ENCODE measurements around the gene ODAD3. TPM values are rescaled to one million over a fixed set of nuclear protein-coding genes. Genes with fewer than 3 reads are reported as not detected.

ODAD3 gene
- total and polyA plus RNA-seq, 2 experiments from 2014 or later: 1.3 to 1.9 TPM

GRCh38 chr19:11422163-11423065 lies 12.5 kb downstream of the ODAD3 start:
- Histone ChIP-seq H3K36me3 (replicated peaks; ENCODE audit: insufficient read depth, low read depth) (no peaks in the 10 kb centered on the region), H3K27me3 (peaks cover 5% of the 10 kb centered on the region), H3K27ac (peak overlapping the region; percentile 62), H3K9me2 (replicated peaks; ENCODE audit: insufficient read depth) (no peaks in the 10 kb centered on the region), H3K4me1 (ENCODE audit: insufficient read depth) (peaks cover 21% of the 10 kb centered on the region), H2AFZ (peak overlapping the region; percentile 67), H4K20me1 (ENCODE audit: insufficient read depth, poor library complexity, severe bottlenecking) (no peaks in the 10 kb centered on the region), H3K4me2 (peak overlapping the region; percentile 86), H3K9me3 (ENCODE audit: low read depth) (no peaks in the 10 kb centered on the region), H3K79me2 (peaks cover 3% of the 10 kb centered on the region), H3K4me3 (no peak overlapping the region)
- WGBS (ENCODE audit: low lambda C conversion rate, missing lambda C conversion rate): 32% methylated on average over 29 of the region's 56 CpGs
- peak; percentile 86 for DNase-seq (ENCODE audit: low spot score)
- TF ChIP-seq EZH2phosphoT487 (IDR thresholded peaks at IDR 0.05; ENCODE audit: low read depth, severe bottlenecking, unreplicated experiment) (no peak), EZH2 (IDR thresholded peaks at IDR 0.05; ENCODE audit: borderline replicate concordance) (no peak)
- TF ChIP-seq, protein P1, sequence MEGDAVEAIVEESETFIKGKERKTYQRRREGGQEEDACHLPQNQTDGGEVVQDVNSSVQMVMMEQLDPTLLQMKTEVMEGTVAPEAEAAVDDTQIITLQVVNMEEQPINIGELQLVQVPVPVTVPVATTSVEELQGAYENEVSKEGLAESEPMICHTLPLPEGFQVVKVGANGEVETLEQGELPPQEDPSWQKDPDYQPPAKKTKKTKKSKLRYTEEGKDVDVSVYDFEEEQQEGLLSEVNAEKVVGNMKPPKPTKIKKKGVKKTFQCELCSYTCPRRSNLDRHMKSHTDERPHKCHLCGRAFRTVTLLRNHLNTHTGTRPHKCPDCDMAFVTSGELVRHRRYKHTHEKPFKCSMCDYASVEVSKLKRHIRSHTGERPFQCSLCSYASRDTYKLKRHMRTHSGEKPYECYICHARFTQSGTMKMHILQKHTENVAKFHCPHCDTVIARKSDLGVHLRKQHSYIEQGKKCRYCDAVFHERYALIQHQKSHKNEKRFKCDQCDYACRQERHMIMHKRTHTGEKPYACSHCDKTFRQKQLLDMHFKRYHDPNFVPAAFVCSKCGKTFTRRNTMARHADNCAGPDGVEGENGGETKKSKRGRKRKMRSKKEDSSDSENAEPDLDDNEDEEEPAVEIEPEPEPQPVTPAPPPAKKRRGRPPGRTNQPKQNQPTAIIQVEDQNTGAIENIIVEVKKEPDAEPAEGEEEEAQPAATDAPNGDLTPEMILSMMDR (IDR thresholded peaks at IDR 0.05; ENCODE audit: poor library complexity): no peak

DNA sequence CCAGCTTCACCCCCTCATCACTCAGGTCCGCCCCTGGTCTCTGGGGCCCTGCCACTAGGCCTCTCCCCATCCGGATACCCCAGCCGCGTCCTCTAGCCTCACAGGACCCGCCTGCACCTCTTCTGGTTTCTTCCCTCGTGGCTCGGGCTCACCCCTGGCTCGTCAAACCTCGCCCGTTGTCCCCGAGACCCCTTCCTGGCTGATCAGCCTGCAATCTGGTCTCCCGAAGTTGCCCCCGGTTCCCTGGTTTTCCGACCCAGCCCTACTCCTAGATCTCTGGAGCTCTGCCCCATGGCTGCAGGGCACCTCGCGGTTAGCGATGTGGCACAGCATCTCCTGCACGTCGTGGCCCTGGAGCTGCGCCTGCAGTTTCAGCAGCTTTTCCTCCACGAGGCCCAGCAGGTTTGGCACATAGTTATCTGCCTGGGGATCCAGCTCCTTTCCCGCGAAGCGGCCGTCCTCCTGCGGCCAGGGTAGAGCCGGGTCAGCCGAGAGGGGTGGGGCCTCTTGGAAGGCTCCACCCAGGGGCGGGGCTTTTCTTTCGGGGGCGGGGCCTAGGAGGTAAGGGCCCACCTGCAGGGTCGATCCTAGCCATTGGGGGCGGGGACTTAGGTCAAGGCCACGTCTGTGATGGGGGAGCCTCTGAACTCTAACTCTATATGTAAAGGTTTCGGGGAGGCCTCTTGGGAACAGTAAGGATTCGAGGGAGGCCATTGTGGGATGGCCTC lies 13.4 kb downstream of the ODAD3 start:
- peak overlapping the region; percentile 86 for H3K4me2 ChIP-seq
- H2AFZ ChIP-seq: peak overlapping the region; percentile 67
- H3K79me2 ChIP-seq: peaks cover 6% of the 10 kb centered on the region
- no peak overlapping the region for H3K4me3 ChIP-seq
- no peaks in the 10 kb centered on the region for H3K9me2 ChIP-seq (replicated peaks; ENCODE audit: insufficient read depth)
- peaks cover 21% of the 10 kb centered on the region for H3K4me1 ChIP-seq (ENCODE audit: insufficient read depth)
- H3K27ac ChIP-seq: peak overlapping the region; percentile 53
- TF ChIP-seq, protein P1 (IDR thresholded peaks at IDR 0.05; ENCODE audit: poor library complexity): no peak
- TF ChIP-seq EZH2 (IDR thresholded peaks at IDR 0.05; ENCODE audit: borderline replicate concordance): no peak
- no peak for TF ChIP-seq EZH2phosphoT487 (IDR thresholded peaks at IDR 0.05; ENCODE audit: low read depth, severe bottlenecking, unreplicated experiment)
- DNase-seq (ENCODE audit: low spot score): peak; percentile 69
- H4K20me1 ChIP-seq (ENCODE audit: insufficient read depth, poor library complexity, severe bottlenecking): no peaks in the 10 kb centered on the region
- H3K9me3 ChIP-seq (ENCODE audit: low read depth): no peaks in the 10 kb centered on the region
- H3K36me3 ChIP-seq (replicated peaks; ENCODE audit: insufficient read depth, low read depth): no peaks in the 10 kb centered on the region
- H3K27me3 ChIP-seq: peaks cover 5% of the 10 kb centered on the region
- 20% methylated on average over 34 of the region's 36 CpGs for WGBS (ENCODE audit: low lambda C conversion rate, missing lambda C conversion rate)

- TF ChIP-seq EZH2 (IDR thresholded peaks at IDR 0.05; ENCODE audit: borderline replicate concordance) (no peak), EZH2phosphoT487 (IDR thresholded peaks at IDR 0.05; ENCODE audit: low read depth, severe bottlenecking, unreplicated experiment) (no peak)
- TF ChIP-seq, protein P1 (IDR thresholded peaks at IDR 0.05; ENCODE audit: poor library complexity): no peak
- WGBS (ENCODE audit: low lambda C conversion rate, missing lambda C conversion rate): 12% methylated on average over 39 of the region's 46 CpGs
- H2AFZ ChIP-seq: peak overlapping the region; percentile 75
- peak overlapping the region; percentile 86 for H3K4me2 ChIP-seq
- peak overlapping the region; percentile 41 for H3K4me3 ChIP-seq
- H3K36me3 ChIP-seq (replicated peaks; ENCODE audit: insufficient read depth, low read depth): no peaks in the 10 kb centered on the region
- H4K20me1 ChIP-seq (ENCODE audit: insufficient read depth, poor library complexity, severe bottlenecking): no peaks in the 10 kb centered on the region
- peaks cover 5% of the 10 kb centered on the region for H3K27me3 ChIP-seq
- peak; percentile 66 for DNase-seq (ENCODE audit: low spot score)
- no peaks in the 10 kb centered on the region for H3K9me3 ChIP-seq (ENCODE audit: low read depth)
- H3K79me2 ChIP-seq: peaks cover 6% of the 10 kb centered on the region
- peaks cover 21% of the 10 kb centered on the region for H3K4me1 ChIP-seq (ENCODE audit: insufficient read depth)
- no peaks in the 10 kb centered on the region for H3K9me2 ChIP-seq (replicated peaks; ENCODE audit: insufficient read depth)
- H3K27ac ChIP-seq: peak overlapping the region; percentile 53
Observed at GRCh38 chr19:11420429-11421370, 14.2 kb downstream of the ODAD3 start.

Data from hepatocyte (in vitro differentiated cells).